Activated effector memory CD4-positive, alpha-beta T cell treated with anti-CD3 and anti-CD28 coated beads, Interleukin-2, amount 50 U/mL, for 16 hours (primary cell): ENCODE results near the gene TMPRSS13.
"Not testable (repeated sequence)": the region's sequence is repeated elsewhere in the genome, so short reads cannot be mapped to it uniquely, and the experiment has no call there.

Experiments used
- DNase-seq: peaks from one replicate; pipeline ENCODE4 v3.0.0-alpha.2; 2020

The TMPRSS13 gene

GRCh38 chr11:117929142-117929915 is at the start of gene TMPRSS13:
Gene TMPRSS13, minus strand, starts transcription at chr11:117929402. Its CDS starts 95 bp downstream, at chr11:117929307.
- peak; percentile 56 for DNase-seq

- no peak for DNase-seq
Measured at GRCh38 chr11:117978991-117979390, 49.8 kb upstream of the TMPRSS13 start.

GRCh38 chr11:117978291-117978910 is 49.2 kb upstream of the TMPRSS13 start:
- DNase-seq = not testable (repeated sequence)

GRCh38 chr11:117977612-117978264 is 48.5 kb upstream of the TMPRSS13 start:
- not testable (repeated sequence) for DNase-seq

- DNase-seq = no peak
Measured at GRCh38 chr11:117977029-117977428, 47.8 kb upstream of the TMPRSS13 start.

- DNase-seq = no peak
Measured at GRCh38 chr11:117976445-117976844, 47.2 kb upstream of the TMPRSS13 start.

GRCh38 chr11:117973503-117973860 is 44.3 kb upstream of the TMPRSS13 start:
- no peak for DNase-seq

GRCh38 chr11:117972629-117973502 is 43.7 kb upstream of the TMPRSS13 start:
- DNase-seq = no peak

GRCh38 chr11:117972044-117972443 is 42.8 kb upstream of the TMPRSS13 start:
- DNase-seq = no peak

GRCh38 chr11:117970400-117971024 is 41.3 kb upstream of the TMPRSS13 start:
- peak; percentile 75 for DNase-seq

- no peak for DNase-seq
Measured at GRCh38 chr11:117969160-117969991, 40.2 kb upstream of the TMPRSS13 start.

- no peak for DNase-seq
Measured at GRCh38 chr11:117966908-117967307, 37.7 kb upstream of the TMPRSS13 start.

GRCh38 chr11:117962826-117963225 is 33.6 kb upstream of the TMPRSS13 start:
- DNase-seq = no peak

GRCh38 chr11:117961896-117962295 is 32.7 kb upstream of the TMPRSS13 start:
- DNase-seq = no peak

GRCh38 chr11:117960406-117960805 is 31.2 kb upstream of the TMPRSS13 start:
- DNase-seq = no peak

- no peak for DNase-seq
Measured at GRCh38 chr11:117959438-117960149, 30.4 kb upstream of the TMPRSS13 start.

GRCh38 chr11:117958949-117959348 is 29.7 kb upstream of the TMPRSS13 start:
- DNase-seq = no peak

GRCh38 chr11:117953024-117953671 is 23.9 kb upstream of the TMPRSS13 start:
- no peak for DNase-seq

- DNase-seq = peak; percentile 74
Measured at GRCh38 chr11:117950993-117951961, 22.1 kb upstream of the TMPRSS13 start.
